AG04449 (cell line): ENCODE data around the gene MYL2.

Experiments
- CTCF ChIA-PET: fragments of 350-600 bp; formaldehyde crosslinking; extraction: SDS; loops from one replicate; lab custom pipeline; 2021; ENCODE audit warnings: antibody characterized with exemption; lab: Yijun Ruan, JAX
- POLR2A ChIA-PET: fragments of 400-600, 350-600 bp; formaldehyde crosslinking; extraction: SDS; loops from one replicate; lab custom pipeline; 2020; ENCODE audit warnings: antibody characterized with exemption, inconsistent platforms; lab: Yijun Ruan, JAX
- DNase-seq: peaks from one replicate; pipeline ENCODE4 v3.0.0-alpha.2; 2010; ENCODE audit warnings: low read depth, low spot score
- H3K4me3 ChIP-seq: 2 replicates; pipeline ENCODE4 v1.5.1; 2011; ENCODE audit warnings: low read depth, mild to moderate bottlenecking, control low read depth, low read length
- CTCF ChIP-seq: IDR thresholded peaks from one replicate; pipeline ENCODE4 v1.5.1; 2011; ENCODE audit warnings: mild to moderate bottlenecking, moderate library complexity, low read length, control low read depth, inconsistent platforms; ENCODE audit not compliant: insufficient read depth; ENCODE audit errors: missing control alignments

Gene MYL2

GRCh38 chr12:110930348-110931314 lies 10.3 kb upstream of the MYL2 start:
- POLR2A ChIA-PET: interaction anchor here (0.6 kb wide), 2 partner anchors 420 to 466 kb away, joined by 3 read pairs; no protein-coding TSS in a partner anchor
- no peak for DNase-seq
- TF ChIP-seq CTCF: no peak
- CTCF ChIA-PET: interaction anchor here (1.5 kb wide), 1 partner anchor 370 kb away, joined by 3 read pairs; no protein-coding TSS in a partner anchor
- H3K4me3 ChIP-seq: no peak overlapping the region

GRCh38 chr12:110929818-110930217 lies 9.4 kb upstream of the MYL2 start:
- POLR2A ChIA-PET: no interaction called here
- no peak for DNase-seq
- CTCF ChIA-PET: interaction anchor here (1.5 kb wide), 1 partner anchor 371 kb away, joined by 3 read pairs; no protein-coding TSS in a partner anchor
- H3K4me3 ChIP-seq: no peak overlapping the region
- TF ChIP-seq CTCF: no peak

- ChIA-PET CTCF (interaction anchor here (1.0 kb wide), 1 partner anchor 8 kb away, joined by 4 read pairs; no protein-coding TSS in a partner anchor), POLR2A (no interaction called here)
- no peak for DNase-seq
- no peak overlapping the region for H3K4me3 ChIP-seq
- no peak for TF ChIP-seq CTCF
These were observed 8.3 kb upstream of the MYL2 start for GRCh38 chr12:110928700-110929099.

- no peak for DNase-seq
- ChIA-PET POLR2A (no interaction called here), CTCF (no interaction called here)
- no peak overlapping the region for H3K4me3 ChIP-seq
- TF ChIP-seq CTCF: no peak
These were observed 7.2 kb upstream of the MYL2 start for GRCh38 chr12:110927546-110927945.

- TF ChIP-seq CTCF: no peak
- DNase-seq: no peak
- CTCF ChIA-PET: interaction anchor here (1.0 to 2.5 kb wide), 2 partner anchors 36 to 375 kb away, joined by 3 to 5 read pairs; no protein-coding TSS in a partner anchor
- POLR2A ChIA-PET: no interaction called here
- H3K4me3 ChIP-seq: no peak overlapping the region
These were observed 3.4 kb upstream of the MYL2 start for GRCh38 chr12:110923692-110924334.
